Lung microvascular endothelial cell (primary cell): Measurements from ENCODE around the gene MGLL. TPM values are rescaled to one million over a fixed set of nuclear protein-coding genes. Genes with fewer than 3 reads are reported as not detected.

ENCODE experiments used
- DNase-seq, 2 donors: peaks; one replicate each; pipeline versions ENCODE4 v3.0.0 to v3.0.0-alpha.2; 2010; ENCODE audit warnings: low read depth in 2 of 2
- total RNA-seq: library from RNA; depleted of rRNA; stranded (reverse); fragments of >200 nt; gene quantifications from 2 replicates; pipeline ENCODE4 v1.2.1, GENCODE V29; 2014

MGLL gene
- total RNA-seq, 1 donor from 2014 or later, result 36.1 TPM

DNA sequence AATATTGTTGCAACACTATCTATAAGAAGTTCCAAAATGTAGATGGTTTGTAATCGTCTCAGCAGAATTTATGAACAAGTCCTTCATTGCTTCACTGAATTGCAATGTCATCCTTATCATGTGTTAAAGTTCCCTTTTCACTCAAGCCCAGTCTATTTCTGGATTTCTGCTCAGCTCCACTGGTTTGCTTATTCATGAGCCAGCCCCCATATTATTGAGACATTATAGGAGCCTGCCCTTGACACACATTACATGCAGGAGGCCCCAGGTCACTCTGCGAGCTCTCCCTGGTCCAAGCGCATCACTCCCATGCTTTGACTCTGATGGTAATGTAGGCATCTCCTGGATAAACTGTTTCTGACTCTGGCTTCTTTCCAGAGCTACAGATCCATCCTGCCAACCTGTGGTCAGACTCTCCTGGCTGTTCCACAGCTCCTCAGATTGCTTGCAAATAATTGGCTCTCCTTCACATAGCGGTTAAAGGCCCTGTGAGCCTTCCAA, 92.7 kb downstream of the MGLL start:
- no peak for DNase-seq

- no peak for DNase-seq
Observed at GRCh38 chr3:127728417-127729015, 93.8 kb downstream of the MGLL start.

DNA sequence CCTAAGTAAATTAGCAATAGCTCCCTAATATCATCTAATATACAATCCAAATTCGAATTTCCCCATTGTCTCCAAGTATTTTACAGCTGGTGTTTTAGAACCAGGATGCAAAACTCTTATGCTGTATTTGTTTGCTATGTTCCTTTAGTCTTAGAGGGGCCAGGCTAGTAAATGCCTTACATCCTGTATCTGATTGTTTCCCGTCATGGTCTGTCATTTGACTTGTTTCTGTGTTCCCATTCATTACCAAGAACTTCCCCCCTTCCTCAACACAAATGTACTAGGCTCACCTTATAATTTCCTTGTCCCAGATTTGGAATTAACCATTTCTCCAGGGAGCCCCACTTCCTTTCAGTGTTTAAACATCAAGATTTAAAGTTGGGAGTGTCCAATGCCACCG, 95.4 kb downstream of the MGLL start:
- DNase-seq, result no peak

DNA sequence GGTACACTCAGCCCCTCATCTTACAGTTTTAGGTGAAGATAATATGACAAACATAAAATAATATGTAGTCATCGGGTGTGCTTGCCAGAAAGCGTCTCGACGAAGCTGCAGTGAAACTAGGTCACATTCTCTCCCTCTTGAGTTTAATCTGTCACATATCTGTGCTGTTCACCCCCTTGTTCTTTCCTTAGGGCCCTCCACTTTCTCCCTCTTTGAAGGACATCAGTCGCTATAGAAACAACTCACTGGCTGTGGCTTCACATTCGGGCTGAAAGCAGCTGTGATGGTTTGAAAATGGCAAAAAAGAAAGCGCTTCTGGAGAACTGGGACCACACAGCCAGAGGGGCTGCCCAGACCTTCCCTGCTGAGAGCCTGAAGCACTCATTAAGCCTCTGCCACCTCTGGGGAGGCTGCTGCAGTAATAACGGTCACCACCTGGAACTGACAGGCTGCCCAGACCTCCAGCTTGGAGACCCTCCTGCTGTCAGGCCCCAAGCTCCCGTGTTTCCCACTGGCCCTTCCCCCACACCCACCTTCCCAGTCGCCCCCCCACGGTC, 99.2 kb downstream of the MGLL start:
- no peak for DNase-seq

GRCh38 chr3:127722091-127722784, 100.1 kb downstream of the MGLL start:
- no peak for DNase-seq

DNA sequence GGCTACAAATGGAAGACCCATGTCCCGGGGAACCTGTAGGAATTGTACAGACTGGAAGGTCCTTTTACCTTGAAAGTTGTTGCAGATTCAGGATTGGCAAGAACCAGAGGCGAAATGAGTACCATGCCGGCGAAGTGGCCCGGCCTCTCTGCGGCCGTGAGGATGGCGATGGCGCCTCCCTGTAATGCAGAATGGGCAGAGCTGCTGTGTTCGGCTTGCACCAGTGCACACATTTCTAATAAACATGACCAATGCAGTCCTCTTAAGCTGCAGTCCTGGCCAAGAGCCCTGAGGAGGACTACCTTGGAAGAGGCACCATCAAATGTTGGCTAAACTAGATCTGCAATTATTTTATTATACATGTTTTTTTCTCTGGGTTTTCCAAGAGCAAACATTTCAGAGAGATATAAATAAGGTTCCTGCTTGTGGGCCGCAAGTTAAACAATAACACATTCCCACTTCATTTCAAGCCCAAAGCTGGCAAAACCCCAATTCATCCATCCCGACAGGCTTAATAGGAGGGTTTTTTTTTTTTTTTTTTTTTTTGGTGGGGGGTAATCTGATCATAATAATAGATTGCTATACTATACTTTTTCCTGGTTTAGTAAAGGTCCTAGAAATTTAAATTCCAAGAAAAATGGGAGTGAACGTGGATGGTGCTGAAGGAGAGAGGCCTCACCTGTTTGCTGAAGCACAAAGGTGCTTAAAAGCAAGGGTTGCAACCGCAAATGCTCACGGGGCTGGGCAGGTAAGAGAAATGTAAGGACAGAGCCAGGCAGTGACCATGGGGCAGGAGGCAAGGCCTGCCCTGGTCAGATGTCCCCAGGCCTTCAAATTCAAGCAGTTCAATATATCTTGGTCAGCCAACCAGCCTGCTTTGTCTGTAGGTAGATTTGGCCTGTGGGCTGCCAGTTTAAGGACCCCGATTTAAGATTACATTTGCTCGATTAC, 101.1 kb downstream of the MGLL start:
- no peak for DNase-seq

DNA sequence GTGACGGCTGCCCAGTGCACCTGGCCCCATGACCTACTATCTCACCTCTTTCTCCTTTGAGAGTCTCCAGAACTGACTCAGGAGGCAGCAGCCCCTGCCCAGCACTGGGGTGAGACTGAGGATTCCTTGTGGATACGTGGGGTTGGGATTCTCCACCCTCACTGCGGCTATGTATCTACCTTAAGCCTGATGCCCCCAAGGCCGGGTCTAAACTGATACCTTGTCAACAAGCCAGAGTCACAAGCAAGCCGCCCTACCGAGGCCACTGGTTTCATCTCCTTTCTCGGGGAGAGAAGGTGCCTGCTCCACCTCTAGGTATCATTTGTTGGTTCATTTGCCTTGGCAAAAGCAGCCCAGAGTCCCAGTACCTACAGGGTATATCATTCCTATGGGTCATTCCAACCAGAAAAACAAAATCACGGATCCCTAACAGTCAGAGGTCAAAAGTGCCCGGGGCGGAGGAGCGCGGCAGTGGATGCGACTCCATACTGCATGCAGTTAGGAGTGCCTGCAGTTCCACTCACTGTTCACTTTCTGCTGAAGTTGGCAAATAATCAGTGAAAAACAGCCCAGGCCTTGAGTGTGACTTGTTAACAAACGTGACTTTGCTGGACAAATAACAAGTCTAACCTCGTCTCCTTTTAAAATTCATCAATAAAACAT, 102.0 kb downstream of the MGLL start:
- no peak for DNase-seq

GRCh38 chr3:127719369-127719768, 102.9 kb downstream of the MGLL start:
- no peak for DNase-seq

DNA sequence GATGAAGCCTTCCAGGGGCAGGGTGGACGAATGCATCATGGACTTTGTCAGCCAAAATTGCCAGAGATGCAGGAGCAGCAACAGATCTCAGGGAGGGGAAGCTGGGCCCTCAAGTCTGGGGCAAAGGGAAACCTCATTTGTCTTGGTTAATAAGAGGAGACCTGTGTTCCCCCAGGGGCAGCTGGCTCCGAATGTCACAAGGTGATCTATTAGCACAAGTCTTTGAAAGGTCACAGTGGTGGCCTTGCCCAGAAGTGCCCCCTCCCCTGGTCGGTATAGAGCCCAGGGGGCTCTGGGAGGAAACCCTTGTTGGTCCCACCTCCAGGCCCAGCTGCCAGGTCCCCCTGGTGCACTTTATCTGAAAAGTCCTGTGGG, 103.4 kb downstream of the MGLL start:
- no peak for DNase-seq

- no peak for DNase-seq
Observed at GRCh38 chr3:127718245-127718915, 103.9 kb downstream of the MGLL start.

GRCh38 chr3:127717357-127718244, 104.7 kb downstream of the MGLL start:
- no peak for DNase-seq

DNA sequence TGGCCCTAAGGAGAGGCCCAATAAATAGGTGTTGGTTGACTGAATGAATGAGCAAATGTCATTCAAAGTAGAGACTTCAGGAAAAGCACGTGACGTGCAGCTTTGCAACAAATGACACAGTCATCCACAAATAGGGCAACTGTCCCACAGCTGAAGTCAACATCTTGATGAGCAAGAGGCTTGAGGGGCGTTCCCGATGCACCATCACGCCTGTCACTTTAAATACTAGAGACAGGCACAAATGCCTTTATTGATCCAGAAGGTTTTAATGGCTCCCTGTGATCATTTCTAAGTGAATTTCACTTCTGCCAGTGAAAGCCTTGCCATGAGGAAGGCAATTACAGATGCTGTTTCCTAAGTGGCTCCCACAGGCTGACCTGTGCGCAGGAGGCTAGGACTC, 105.9 kb downstream of the MGLL start:
- no peak for DNase-seq

GRCh38 chr3:127715532-127715931, 106.8 kb downstream of the MGLL start:
- DNase-seq, result no peak

GRCh38 chr3:127714866-127715265, 107.4 kb downstream of the MGLL start:
- no peak for DNase-seq

- DNase-seq, result peak; percentile 46 to 62
Observed at GRCh38 chr3:127714125-127714571, 108.2 kb downstream of the MGLL start.

GRCh38 chr3:127712881-127713771, 109.2 kb downstream of the MGLL start:
- no peak for DNase-seq

- no peak for DNase-seq
Observed at GRCh38 chr3:127712461-127712860, 109.9 kb downstream of the MGLL start.

DNA sequence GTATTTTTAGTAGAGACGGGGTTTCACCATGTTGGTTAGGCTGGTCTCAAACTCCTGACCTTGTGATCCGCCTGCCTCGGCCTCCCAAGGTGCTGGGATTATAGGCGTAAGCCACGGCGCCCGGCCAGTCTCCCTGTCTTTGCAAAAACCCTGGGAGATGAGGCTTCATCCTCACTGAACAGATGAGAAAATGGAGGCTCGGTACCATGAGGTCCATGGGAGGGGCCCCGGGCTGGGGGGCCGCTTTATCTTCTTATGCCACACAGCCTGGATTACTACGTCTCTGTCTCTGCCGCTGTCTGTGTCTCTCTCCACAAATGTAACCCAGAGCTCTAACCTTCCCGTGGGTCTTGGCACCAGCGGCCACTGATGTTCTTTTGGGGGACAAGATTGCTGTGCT, 110.4 kb downstream of the MGLL start:
- no peak for DNase-seq
